ENCODE measurements around the gene ANKRD29.

Gene ANKRD29

GRCh38 chr18:23662309-23663263 lies at the start of gene ANKRD29:
Gene ANKRD29 (minus strand): TSS chr18:23662911. CDS start chr18:23662730, 181 bp downstream.
- DNase-seq (ENCODE audit: insufficient read length, low spot score) (peak; percentile 56), FAIRE-seq (no peak)

GRCh38 chr18:23712445-23712844 lies 49.7 kb upstream of the ANKRD29 start:
- no peak for DNase-seq (ENCODE audit: insufficient read length, low spot score)
- peak; percentile 8 for FAIRE-seq

- FAIRE-seq (no peak), DNase-seq (ENCODE audit: insufficient read length, low spot score) (no peak)
These were observed 48.7 kb upstream of the ANKRD29 start for GRCh38 chr18:23711426-23711825.

- FAIRE-seq (no peak), DNase-seq (ENCODE audit: insufficient read length, low spot score) (no peak)
These were observed 48.2 kb upstream of the ANKRD29 start for GRCh38 chr18:23710946-23711345.

- DNase-seq (ENCODE audit: insufficient read length, low spot score), result no peak
- no peak for FAIRE-seq
These were observed 47.4 kb upstream of the ANKRD29 start for GRCh38 chr18:23710068-23710527.

GRCh38 chr18:23706971-23707640 lies 44.4 kb upstream of the ANKRD29 start:
- FAIRE-seq (no peak), DNase-seq (ENCODE audit: insufficient read length, low spot score) (no peak)

GRCh38 chr18:23704806-23705205 lies 42.1 kb upstream of the ANKRD29 start:
- FAIRE-seq, result no peak
- no peak for DNase-seq (ENCODE audit: insufficient read length, low spot score)

- DNase-seq (ENCODE audit: insufficient read length, low spot score), result no peak
- no peak for FAIRE-seq
These were observed 41.3 kb upstream of the ANKRD29 start for GRCh38 chr18:23703987-23704384.

- FAIRE-seq, result peak; percentile 59
These were observed 40.6 kb upstream of the ANKRD29 start for GRCh38 chr18:23703057-23703986.

GRCh38 chr18:23702606-23703005 lies 39.9 kb upstream of the ANKRD29 start:
- DNase-seq (ENCODE audit: insufficient read length, low spot score) (no peak), FAIRE-seq (no peak)

More at GRCh38 chr18:23703057-23703986, 40.6 kb upstream of the ANKRD29 start:
- no peak for DNase-seq (ENCODE audit: insufficient read length, low spot score)

- no peak for FAIRE-seq
- DNase-seq (ENCODE audit: insufficient read length, low spot score), result no peak
These were observed 38.9 kb upstream of the ANKRD29 start for GRCh38 chr18:23701544-23702064.

GRCh38 chr18:23701017-23701416 lies 38.3 kb upstream of the ANKRD29 start:
- FAIRE-seq, result no peak
- DNase-seq (ENCODE audit: insufficient read length, low spot score), result no peak

GRCh38 chr18:23694637-23695430 lies 32.1 kb upstream of the ANKRD29 start:
- DNase-seq (ENCODE audit: insufficient read length, low spot score), result no peak
- no peak for FAIRE-seq

GRCh38 chr18:23693846-23694245 lies 31.1 kb upstream of the ANKRD29 start:
- no peak for FAIRE-seq
- DNase-seq (ENCODE audit: insufficient read length, low spot score), result no peak

- no peak for FAIRE-seq
- DNase-seq (ENCODE audit: insufficient read length, low spot score), result no peak
These were observed 27.9 kb upstream of the ANKRD29 start for GRCh38 chr18:23690505-23691068.

GRCh38 chr18:23689616-23690504 lies 27.1 kb upstream of the ANKRD29 start:
- no peak for DNase-seq (ENCODE audit: insufficient read length, low spot score)

GRCh38 chr18:23689031-23689615 lies 26.4 kb upstream of the ANKRD29 start, which contains the start of gene LAMA3:
Gene LAMA3 (plus strand): TSS chr18:23689453. CDS start chr18:23689684, 231 bp downstream.
- no peak for FAIRE-seq
- no peak for DNase-seq (ENCODE audit: insufficient read length, low spot score)

More at GRCh38 chr18:23689616-23690504, 27.1 kb upstream of the ANKRD29 start:
- no peak for FAIRE-seq

- DNase-seq (ENCODE audit: insufficient read length, low spot score) (no peak), FAIRE-seq (no peak)
These were observed 25.8 kb upstream of the ANKRD29 start for GRCh38 chr18:23688528-23688927.

All from GM19239 (cell line).